Fibroblast of peridontal ligament (primary cell): ENCODE results near the gene SLC4A3.
A peak's percentile ranks its signal among the peaks of the same experiment; 100 is the strongest.
"Not testable (repeated sequence)": the region's sequence is repeated elsewhere in the genome, so short reads cannot be mapped to it uniquely, and the experiment has no call there.

Experiments used
- DNase-seq: peaks from one replicate; pipeline ENCODE4 v3.0.0-alpha.2; 2010; ENCODE audit errors: extremely low read depth

Gene SLC4A3

DNA sequence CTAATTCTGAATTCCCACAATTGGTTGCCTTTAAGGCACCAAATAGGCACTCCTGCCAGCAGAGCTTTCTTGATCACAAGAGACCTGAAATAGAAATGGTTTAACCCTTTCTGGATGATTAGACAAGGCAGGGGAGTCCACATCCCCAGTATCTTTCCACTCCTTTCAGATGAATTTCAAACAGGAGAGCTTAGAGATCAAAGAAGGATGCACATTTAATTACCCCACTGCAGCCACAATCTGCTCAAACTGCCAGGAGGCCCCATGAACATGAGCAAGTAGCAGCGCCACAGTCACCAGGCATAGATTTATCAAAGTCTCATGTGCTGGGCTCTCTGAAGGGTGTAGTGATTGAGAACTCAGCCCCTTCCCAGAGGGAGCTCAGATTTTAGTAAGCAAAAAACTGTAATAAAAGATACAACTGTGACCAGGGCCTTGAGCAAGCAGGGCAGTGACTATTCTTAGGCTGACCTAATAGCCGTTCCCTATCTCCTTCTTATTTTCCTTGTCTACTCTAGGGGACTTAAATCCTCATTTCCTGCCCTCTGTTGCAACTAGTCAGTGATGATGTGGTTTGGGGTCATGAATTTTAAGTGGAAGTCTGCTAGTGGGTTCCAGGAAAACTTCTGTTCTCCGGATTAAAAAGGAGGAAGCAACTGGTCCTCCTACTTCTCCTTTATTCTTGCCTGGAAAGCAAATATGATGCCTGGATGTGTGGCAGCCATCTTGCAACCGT is 53.7 kb downstream of the SLC4A3 start:
- DNase-seq: no peak

GRCh38 chr2:219681694-219682300 is 54.4 kb downstream of the SLC4A3 start:
- peak; percentile 8 for DNase-seq

- not testable (repeated sequence) for DNase-seq
Measured at GRCh38 chr2:219683474-219683873, 56.0 kb downstream of the SLC4A3 start.

DNA sequence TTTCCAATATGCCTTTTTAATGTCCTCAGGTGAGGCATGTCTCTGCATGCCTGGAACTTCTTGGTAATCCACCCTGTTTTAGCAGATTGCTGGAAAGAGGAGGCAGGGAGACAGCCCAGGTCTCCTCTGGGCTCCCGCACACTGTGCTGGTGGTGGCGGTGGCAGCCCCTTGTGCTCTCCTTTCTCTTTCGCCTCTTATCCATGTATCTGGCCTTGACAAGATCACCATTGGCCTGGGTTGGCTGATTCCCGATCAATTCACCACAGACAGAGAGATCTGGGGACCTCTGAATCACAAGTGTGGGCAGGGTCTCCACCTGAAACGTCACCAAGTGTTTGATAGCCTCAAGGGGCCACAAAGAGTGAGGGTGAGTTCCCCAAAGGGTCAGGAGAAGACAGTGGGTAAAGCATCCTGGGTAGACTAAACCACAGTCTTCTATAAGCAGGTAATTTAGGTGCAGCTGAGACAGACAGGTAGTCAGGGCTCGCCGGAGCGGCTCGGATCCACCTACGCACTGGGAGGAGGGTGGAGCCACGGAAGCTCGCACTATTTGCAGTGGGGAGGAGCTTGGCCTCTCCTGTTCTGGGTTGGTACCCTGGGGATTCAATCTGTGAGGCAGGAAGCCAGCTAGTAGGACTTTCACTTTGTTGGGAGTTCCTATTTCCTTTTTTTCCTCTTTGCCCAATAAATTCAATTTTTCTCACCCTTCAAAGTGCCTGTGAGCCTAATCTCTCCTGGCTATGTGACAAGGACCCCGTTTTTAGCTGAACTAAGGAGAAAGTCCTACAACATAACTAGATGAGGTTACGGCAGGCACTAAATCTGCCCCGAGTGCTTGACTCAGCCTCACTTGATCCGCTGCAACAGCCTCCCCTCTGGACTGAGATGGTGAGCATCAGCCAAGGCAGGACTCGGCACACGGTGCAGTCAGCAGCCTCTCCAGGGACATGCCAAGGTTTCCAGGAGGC is 57.6 kb downstream of the SLC4A3 start:
- DNase-seq: peak; percentile 59

GRCh38 chr2:219687272-219687671 is 59.8 kb downstream of the SLC4A3 start:
- DNase-seq: peak; percentile 55

GRCh38 chr2:219687882-219688559 is 60.6 kb downstream of the SLC4A3 start:
- DNase-seq: no peak

GRCh38 chr2:219688560-219689445 is 61.4 kb downstream of the SLC4A3 start:
- peak; percentile 72 for DNase-seq

DNA sequence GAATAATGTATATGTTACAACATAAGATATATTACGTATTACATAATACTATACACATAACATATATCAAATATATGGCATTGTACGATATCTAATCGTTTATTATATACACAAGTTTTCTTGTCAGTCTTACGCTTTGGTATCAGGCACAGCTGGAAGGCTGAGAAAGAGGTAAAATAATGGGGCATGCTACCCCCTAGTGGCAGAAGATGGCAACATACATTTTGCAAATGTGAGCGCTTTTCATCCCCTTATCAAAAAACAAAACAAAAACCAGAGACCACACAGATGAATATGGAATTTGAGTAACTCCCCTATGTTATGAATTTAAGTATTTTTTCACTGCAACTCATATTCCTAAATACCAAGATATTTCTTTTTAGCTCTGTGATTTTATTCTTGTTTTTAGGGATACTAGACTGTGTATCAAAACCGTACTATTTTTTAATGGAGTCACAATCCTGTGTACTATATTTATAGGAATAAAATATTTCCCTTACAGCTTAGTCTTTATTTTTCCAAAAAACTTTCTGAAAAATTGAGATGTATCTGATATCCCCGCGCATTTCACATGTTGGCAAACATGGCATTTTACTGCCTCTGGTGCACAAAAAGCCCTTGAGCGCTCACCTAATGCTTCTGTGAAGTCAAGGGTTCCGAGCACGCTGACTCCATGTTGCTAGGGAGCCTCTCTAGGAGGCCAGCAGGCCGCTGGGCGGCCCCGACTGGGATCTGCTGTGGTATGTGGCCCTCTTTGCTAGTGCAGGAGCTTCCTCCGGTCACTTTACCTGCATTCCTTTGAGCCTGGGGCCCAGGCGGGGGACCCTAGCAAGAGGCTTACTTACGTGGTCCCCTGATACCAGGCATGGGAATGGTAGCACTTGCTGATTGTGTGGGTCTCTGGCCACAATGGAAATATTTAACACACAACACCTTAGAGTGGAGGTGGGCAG is 62.5 kb downstream of the SLC4A3 start:
- DNase-seq: peak; percentile 80

DNA sequence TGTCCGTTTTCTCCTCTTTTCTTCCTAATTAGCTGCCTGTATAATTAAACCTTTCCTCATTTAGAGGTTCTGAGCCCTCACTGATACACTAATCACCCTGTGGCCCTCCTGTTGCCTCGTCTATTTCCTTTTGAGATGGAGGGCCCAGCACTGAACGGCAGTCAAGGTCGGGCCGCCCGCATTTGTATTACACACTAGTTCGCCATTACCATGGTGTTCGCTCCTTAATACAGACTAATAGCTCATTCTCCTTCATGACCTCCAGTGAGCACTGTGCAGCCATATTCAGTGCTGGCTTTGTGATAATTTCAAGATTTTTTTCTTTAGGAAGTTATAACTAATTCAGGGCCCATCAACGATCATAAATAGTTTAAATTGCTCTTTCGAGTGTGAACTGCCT is 64.1 kb downstream of the SLC4A3 start:
- DNase-seq: no peak
